ENCODE measurements around the gene KCNJ10.
A peak's percentile ranks its signal among the peaks of the same experiment; 100 is the strongest.

Gene KCNJ10

GRCh38 chr1:160098852-160099561 lies 29.0 kb upstream of the KCNJ10 start:
- ATAC-seq, result peak; percentile 83 to 88

GRCh38 chr1:160097911-160098851 lies 28.2 kb upstream of the KCNJ10 start, which contains the start of gene IGSF8:
Gene IGSF8 (minus strand): TSS chr1:160098619. CDS start chr1:160098472, 147 bp downstream.
- peak; percentile 62 to 64 for ATAC-seq

GRCh38 chr1:160097151-160097910 lies 27.4 kb upstream of the KCNJ10 start:
- ATAC-seq, result no peak

GRCh38 chr1:160096274-160097116 lies 26.5 kb upstream of the KCNJ10 start:
- no peak for ATAC-seq

- ATAC-seq, result no peak
Observed at GRCh38 chr1:160095382-160096105, 25.6 kb upstream of the KCNJ10 start.

GRCh38 chr1:160094806-160095205 lies 24.8 kb upstream of the KCNJ10 start:
- no peak for ATAC-seq

GRCh38 chr1:160094291-160094625 lies 24.3 kb upstream of the KCNJ10 start:
- ATAC-seq, result no peak

- ATAC-seq, result no peak
Observed at GRCh38 chr1:160093624-160094290, 23.8 kb upstream of the KCNJ10 start.

GRCh38 chr1:160093069-160093395 lies 23.1 kb upstream of the KCNJ10 start:
- no peak for ATAC-seq

- ATAC-seq, result no peak
Observed at GRCh38 chr1:160092366-160093068, 22.6 kb upstream of the KCNJ10 start.

- no peak for ATAC-seq
Observed at GRCh38 chr1:160091666-160092223, 21.8 kb upstream of the KCNJ10 start.

- ATAC-seq, result no peak
Observed at GRCh38 chr1:160090760-160091159, 20.8 kb upstream of the KCNJ10 start.

GRCh38 chr1:160089883-160090282 lies 19.9 kb upstream of the KCNJ10 start:
- no peak for ATAC-seq

GRCh38 chr1:160087118-160087662 lies 17.2 kb upstream of the KCNJ10 start:
- ATAC-seq, result no peak

- ATAC-seq, result no peak
Observed at GRCh38 chr1:160086456-160086892, 16.5 kb upstream of the KCNJ10 start.

- ATAC-seq, result peak; percentile 58 to 71
Observed at GRCh38 chr1:160085686-160086455, 15.9 kb upstream of the KCNJ10 start.

- ATAC-seq, result no peak
Observed at GRCh38 chr1:160084771-160085321, 14.9 kb upstream of the KCNJ10 start.

All from activated CD4-positive, CD25-positive, alpha-beta regulatory T cell treated with anti-CD3 and anti-CD28 coated beads, Interleukin-2, amount 50 U/mL, for 24 hours (primary cell).